GM10847 (cell line): ENCODE results near the gene SULT1A3.
"Not testable (repeated sequence)": the region's sequence is repeated elsewhere in the genome, so short reads cannot be mapped to it uniquely, and the experiment has no call there.

Experiments
- POLR2A ChIP-seq: IDR thresholded peaks from 2 replicates; pipeline ENCODE4 v1.6.1; 2011; ENCODE audit not compliant: insufficient read length; ENCODE audit errors: extremely low read depth

The SULT1A3 gene

DNA sequence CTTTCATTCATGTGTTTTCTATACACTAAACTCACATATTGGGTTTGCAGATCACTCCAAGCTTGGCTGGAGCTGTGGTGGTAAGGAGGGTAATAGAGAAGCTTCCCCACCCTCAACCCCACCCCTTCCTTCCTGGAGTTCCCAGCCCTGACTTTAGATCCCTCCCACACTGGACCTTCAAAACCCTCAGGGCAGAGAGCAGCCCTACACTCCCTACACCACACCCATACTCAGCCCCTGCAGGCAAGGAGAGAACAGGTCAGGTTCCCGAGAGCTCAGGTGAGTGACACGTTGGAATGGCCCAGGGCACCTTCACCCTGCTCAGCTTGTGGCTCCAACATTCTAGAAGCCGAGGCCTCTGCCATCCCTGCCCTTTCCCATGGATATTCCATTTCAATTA is at the start of gene SULT1A3:
Gene SULT1A3, plus strand, starts transcription at position 207 of the 400 bp plus-strand sequence. CDS start 1,474 bp downstream, outside the sequence.
- not testable (repeated sequence) for TF ChIP-seq POLR2A

DNA sequence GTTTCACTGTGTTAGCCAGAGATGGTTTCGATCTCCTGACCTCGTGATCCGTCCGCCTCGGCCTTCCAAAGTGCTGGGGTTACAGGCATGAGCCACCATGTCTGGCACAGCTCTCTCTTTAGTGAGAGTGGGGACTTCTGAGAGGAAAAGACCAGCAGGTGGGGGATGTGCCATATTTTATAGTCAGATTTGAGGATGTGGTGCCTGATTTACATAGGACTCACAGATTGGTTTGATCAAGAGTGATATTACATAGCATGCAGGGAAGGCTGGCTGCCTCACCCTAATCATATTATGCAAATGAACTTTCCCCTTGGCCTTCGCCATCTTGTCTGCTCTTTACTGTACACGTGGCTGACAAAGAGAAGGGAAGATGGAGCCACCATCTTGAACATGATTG is 48.0 kb upstream of the SULT1A3 start:
- TF ChIP-seq POLR2A: no peak

- TF ChIP-seq POLR2A: no peak
Observed at GRCh38 chr16:30152517-30152916, 46.5 kb upstream of the SULT1A3 start.

DNA sequence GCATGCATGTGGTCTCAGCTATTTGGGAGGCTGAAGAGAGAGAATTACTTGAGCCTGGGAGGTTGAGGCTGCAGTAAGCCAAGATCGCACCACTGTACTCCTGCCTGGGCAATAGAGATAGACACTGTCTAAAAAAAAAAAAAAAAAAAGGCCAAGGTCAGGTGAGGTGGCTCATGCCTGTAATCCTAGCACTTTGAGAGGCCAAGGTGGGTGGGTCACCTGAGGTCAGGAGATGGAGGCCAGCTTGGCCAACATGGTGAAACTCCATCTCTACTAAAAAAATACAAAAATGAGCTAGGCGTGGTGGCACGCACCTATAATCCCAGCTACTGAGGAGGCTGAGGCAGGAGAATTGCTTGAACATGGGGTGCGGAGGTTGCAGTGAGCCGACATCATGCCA is 43.9 kb upstream of the SULT1A3 start:
- TF ChIP-seq POLR2A: no peak

- no peak for TF ChIP-seq POLR2A
Observed at GRCh38 chr16:30157214-30157613, 41.8 kb upstream of the SULT1A3 start.

GRCh38 chr16:30163538-30163937 is 35.5 kb upstream of the SULT1A3 start:
- no peak for TF ChIP-seq POLR2A

DNA sequence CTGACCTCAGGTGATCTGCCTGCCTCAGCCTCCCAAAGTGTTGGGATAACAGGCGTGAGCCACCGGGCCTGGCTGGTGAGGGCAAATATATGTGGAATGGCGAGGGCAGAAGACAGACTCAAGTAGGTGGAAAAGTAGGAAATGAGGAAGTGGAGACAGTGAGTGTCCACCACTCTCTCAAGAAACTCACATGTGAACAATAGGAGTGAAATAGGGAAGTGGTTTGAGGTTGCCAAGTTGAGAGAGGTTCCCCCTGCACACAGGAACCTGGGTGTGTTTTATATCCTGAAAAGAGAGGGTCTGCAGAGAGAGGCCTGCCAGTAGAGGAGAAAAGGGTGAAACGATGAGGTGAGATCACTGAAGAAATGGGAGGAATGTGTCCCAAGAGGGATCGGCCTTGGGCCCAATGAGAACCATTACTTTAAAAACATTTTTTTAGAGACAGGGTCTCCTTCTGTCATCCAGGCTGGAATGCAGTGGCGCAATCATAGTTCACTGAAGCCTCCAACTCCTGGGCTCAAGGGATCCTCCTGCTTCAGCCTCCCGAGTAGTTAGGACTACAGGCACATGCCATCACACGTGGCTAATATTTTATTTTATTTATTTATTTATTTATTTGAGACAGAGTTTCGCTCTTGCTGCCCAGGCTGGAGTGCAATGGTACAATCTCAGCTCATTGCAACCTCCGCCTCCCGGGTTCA is 32.7 kb upstream of the SULT1A3 start:
- TF ChIP-seq POLR2A: no peak

GRCh38 chr16:30173054-30173453 is 26.0 kb upstream of the SULT1A3 start:
- no peak for TF ChIP-seq POLR2A

GRCh38 chr16:30179195-30179594 is 19.9 kb upstream of the SULT1A3 start:
- no peak for TF ChIP-seq POLR2A

- no peak for TF ChIP-seq POLR2A
Observed at GRCh38 chr16:30179931-30180330, 19.1 kb upstream of the SULT1A3 start.

DNA sequence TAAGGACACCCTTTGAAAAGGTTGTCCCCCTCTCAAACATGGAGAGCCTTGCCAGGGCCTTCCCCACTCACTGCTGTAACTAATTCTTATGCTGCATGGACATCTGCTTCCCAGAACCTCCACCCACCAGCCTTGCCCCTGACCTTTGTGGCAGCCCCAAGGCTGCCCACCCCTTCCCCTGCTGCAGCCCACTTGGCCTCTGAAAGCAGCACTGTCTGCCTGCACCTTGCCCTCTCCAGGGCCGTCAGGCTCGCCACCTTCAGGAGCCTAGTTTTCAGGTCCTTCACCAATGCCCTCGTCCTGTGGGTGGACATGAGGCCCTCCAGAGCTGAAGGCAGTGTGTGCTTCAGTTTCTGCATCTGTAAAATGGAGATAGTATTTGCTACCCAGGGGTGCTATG is 18.3 kb upstream of the SULT1A3 start:
- TF ChIP-seq POLR2A: no peak

DNA sequence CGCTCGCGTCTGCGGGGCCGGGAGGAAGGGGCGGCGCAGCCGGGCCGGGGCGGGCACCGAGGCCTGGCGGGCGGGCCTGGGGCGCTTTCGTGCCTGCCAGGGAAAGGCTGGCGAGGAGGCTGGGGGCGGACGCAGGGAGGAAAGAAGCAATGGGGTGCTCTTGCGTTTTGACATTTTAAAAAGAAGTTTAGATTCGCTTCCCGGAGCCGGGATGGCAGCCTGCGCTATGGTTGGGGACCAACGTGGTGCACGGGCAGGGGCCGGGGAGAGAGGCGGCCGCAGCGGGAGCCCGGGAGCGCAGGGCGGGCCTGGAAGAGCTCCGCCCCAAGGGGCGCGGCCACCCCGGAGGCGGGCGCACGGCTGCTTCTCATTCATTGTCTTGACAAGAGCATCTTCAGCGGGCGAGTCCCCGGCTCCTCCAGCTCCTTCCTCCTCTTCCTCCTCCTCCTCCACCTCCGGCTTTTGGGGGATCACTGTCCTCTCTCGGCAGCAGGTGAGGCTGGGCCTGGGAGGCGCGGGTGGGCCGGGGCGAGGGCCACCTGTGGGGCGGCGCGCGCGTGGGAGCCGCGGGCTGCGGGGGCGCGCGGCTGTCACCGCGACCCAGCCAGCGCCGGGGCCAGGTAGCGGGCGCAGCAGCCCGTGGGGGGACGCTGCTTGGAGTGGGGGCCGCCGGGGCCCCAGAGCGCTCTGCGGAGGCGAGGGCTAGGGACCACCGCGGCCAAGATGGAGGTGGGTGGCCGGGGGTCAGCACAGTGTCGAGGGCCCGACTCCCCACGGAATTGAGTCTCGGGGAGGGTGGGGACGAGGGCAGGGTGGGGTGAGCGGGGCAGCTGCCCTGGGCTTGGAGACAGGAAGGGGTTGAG is 15.6 kb upstream of the SULT1A3 start, which contains the start of gene CORO1A:
Gene CORO1A, plus strand, starts transcription at position 370 of the 863 bp plus-strand sequence. CDS start 1,608 bp downstream, outside the sequence.
- peak; percentile 91 for TF ChIP-seq POLR2A

- peak; percentile 69 for TF ChIP-seq POLR2A
Observed at GRCh38 chr16:30184096-30184890, 14.8 kb upstream of the SULT1A3 start.

DNA sequence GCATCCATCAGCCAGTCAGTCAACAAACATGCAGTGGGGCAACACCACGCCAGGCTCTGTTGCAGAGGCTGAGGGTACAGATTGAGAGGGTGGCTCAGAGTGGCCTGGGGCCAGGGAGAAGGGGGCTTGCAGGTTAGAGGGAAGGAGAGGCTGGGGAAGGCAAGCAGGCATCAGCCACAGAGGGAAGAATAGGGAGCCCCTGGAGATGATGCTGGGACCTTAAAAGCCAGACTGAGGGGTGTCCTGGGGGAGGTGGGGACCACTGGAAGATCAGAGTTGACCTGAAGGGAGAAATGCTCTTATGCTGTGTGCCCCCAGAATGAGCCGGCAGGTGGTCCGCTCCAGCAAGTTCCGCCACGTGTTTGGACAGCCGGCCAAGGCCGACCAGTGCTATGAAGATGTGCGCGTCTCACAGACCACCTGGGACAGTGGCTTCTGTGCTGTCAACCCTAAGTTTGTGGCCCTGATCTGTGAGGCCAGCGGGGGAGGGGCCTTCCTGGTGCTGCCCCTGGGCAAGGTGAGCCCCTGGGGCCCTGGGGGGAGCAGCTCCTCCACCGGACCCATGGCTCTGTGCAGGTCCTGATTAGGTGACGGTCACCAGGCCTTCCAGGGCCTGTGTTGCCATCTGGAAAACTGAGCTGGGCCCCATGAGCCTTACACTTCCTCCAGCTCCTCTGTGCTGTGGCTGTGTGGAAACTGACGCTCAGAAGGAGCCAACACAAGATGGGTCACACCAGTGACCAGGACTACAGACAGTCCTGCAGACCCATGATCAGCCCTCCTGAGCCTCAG is 14.0 kb upstream of the SULT1A3 start:
- peak; percentile 54 for TF ChIP-seq POLR2A

DNA sequence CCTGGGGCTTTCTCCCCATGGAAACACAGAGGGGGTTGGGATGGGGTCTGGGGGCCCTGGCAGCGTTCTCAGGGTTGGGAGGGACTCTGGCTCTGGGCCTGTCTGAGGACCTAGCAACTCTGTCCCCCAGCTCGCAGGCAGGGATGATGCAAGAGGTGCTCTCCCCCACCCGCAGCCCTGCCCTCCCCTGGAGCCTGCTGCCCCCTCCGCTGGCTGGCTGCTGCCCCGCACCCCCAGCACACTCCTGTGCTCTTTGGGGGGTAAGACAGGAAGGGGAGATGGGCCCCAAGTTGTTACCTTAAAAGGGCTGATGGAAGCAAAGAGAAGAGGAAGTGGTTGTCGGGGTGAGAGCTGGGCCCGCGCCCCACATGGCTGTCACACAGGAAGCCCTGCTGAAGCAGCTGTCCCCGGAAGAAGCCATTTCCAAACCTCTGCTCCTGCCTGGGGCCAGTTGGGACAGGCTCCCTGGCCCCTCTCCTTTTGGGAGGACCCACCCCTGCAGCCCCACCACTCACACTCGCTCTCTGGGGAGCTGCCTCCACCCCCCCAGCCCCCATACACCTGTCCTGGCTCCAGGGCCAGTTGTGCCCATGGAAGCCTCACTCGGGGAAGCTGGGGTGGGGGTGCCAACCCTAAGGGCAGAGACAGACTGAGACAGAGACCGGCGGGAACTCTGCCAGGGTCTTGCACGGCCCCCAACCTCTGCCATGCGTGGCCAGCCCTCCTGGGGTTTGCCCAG is 13.2 kb upstream of the SULT1A3 start:
- peak; percentile 27 for TF ChIP-seq POLR2A

GRCh38 chr16:30186444-30186781 is 12.6 kb upstream of the SULT1A3 start:
- TF ChIP-seq POLR2A: no peak
